HG03039 (cell line): Measurements from ENCODE around the gene ZNF106.

Source experiments
- ATAC-seq: cut with Tn5 transposase; IDR thresholded peaks from one replicate; pipeline ENCODE4 v1.9.1; 2021; ENCODE audit warnings: mild to moderate bottlenecking, moderate library complexity; ENCODE audit not compliant: unreplicated experiment

The ZNF106 gene

DNA sequence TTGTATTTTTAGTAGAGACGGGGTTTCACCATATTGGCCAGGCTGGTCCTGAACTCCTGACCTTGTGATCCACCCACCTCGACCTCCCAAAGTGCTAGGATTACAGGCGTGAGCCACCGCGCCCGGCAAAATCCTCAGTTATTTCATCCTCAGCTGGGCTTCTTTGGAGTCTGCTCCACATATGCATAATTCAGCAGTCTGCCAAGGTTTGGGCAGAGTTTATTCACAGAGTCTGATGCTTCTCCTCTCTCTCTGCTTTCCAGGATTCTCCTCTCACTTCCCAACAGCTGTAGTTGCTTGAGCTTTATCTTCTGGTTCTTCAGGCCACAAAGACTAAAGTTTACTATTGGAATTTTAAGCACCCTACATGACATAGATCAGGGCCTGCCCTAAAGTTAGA is 8.2 kb downstream of the ZNF106 start:
- ATAC-seq = no peak

DNA sequence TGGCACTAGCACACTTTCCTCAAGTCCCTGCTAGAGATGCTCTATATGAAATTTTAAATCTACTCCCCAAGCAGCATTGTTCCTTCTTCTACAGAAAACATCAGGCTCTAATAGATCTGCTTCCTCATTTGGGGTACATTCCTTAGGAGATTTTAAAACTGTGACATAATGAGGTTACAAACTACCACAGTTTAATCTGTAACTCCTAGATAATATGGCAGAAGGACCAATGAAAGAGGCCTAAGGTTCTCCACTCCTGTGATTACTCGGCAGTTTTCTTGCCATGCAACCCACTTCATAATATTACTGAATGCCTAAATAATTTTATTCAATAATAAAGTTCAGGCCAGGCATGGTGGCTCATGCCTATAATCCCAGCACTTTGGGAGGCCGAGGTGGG is 16.1 kb downstream of the ZNF106 start:
- no peak for ATAC-seq

DNA sequence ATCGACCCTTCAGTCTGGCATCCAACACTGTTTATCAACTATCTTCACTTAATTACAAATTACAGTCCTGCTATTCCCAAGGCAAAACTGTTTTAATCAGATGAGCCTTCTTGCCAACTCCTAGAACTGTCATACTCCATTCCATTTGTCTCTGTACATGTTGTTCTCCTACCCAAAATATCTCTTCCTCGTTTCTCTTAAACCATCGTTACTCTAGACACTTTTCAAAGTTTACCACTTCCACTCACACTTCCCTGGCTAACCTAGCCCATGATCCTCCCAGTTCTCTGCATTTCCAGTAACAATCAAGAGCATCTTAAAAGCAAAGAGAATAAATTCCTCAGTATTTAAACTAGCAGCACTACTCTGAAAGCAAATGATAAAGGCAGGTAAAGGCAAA is 19.9 kb downstream of the ZNF106 start:
- no peak for ATAC-seq

DNA sequence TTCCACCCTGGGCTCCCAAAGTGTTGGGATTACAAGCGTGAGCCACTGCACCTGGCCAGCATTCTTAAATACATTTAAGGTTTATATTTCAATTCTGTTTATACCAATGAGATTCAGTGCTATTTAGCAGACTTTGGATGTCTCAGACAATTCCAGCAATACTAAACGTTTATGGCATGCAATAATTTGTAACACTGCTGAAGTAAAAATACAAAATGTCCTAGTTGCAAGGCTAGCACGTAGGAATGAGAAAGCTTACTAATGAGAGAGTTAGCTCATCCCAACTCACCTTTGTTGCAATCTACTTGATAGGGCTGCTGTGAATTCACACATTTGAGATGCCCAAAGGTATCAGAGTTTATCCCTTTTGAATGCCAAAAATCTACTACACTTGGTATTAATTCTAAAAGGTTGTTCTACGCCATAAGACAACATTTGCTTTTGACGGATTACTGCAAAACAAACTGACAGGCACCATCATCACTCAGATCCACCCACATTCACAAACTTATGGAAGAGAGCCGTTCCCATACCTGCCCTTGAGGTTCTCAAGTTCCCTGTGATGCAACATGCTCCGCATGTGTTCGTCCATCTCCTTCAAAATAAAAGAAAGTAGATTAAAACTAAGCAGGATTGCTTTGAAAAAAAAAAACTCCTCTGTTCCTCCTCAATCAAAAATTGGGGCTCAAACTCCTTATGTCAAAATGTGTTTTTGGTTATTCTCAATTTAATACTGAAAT is 25.3 kb downstream of the ZNF106 start:
- no peak for ATAC-seq

DNA sequence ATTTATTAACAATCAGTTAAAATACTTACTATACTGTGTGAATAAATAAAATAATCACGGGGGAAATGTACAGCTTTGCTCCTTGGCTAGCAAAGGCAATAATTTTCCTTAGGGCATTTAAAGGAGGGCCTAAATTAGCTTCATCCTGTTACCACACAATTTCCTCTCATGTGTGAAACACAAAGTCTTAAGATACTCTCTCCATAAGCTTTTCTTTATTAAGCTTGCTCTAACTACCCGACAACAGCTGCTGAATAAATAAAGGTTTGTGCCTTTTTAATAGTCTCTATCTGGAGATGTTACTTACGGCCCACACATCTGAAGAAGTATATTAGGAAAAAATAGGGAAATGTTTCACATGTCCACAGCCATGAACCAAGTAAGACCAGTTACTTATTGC is 29.7 kb downstream of the ZNF106 start:
- ATAC-seq = no peak

DNA sequence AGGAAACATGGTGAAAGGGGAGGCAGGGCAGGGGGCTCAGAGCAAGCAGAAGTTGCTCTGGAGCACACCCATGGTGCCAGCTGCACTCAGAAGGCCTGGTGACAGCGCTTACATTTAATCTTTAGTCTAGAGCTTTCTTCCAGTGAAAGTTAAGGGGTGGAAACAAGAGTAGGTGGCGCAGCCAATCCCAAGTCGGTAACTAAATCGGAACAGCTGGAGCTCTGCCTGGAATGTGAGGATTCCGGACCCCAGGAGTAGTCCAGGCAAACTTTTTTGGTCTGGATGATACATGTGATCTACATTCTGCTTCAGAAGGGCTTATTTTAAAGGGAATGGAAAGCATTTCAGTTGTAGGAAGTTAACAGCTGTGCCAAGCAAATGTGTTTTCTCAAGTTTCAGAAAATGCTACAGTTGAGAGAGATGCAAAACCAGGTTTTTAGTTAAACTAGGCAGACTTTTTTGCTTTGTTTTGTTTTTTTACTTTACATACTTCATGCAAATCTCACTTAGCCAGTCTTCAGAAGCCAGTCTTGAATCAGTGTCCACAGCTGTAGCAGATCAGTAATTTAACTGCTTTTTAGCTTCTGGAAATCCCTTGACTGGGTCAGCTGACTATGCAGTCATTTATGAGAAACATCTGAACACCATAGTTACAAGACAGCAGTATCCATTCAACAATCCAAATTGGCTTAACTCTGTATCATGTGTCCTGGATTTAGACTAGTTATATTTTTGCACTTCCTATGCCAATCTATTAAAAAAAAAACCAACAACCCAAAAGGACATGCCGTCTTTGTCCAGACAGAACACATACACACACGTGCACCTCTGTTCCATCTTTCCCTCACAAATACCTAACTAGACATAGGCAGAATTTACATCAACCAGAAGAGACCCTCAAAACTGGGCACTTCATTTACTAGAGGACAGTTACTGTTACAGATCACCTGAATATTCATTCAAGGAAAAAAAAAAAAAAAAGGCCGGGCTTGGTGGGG is 33.2 kb downstream of the ZNF106 start:
- ATAC-seq = no peak

DNA sequence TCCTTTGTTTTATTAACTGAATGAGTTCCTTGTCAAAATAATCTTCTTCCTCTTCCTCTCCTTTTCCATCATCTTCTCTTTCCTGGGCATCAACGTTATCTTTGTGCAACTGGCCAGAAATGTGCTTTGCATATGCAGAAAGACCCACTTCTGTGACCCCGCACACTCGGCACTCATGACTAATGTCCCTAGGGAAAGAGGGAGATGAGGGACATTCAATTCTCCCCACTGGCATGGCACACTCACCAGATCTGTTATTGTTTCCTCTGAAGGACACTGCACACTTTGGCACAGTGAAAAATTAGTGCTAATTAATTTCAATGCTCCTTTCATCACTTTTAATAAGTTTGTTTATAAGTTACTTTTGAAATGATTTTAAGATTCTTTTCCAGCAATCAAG is 34.0 kb downstream of the ZNF106 start:
- no peak for ATAC-seq

DNA sequence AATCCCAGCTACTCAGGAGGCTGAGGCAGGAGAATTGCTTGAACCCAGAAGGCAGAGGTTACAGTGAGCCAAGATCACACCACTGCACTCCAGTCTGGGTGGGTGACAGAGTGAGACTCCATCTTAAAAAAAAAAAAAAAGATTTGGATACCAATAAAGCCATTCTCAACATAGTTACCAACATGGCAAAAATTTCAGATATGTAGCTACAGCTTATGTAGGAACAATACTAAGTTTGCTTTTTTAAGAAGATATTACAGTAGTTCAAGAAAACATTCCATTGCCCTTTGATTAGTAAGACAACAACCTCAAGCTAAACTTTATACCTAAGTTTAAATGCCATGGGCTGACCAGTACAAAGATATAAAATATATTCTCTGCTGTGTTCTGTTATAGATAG is 34.4 kb downstream of the ZNF106 start:
- no peak for ATAC-seq

DNA sequence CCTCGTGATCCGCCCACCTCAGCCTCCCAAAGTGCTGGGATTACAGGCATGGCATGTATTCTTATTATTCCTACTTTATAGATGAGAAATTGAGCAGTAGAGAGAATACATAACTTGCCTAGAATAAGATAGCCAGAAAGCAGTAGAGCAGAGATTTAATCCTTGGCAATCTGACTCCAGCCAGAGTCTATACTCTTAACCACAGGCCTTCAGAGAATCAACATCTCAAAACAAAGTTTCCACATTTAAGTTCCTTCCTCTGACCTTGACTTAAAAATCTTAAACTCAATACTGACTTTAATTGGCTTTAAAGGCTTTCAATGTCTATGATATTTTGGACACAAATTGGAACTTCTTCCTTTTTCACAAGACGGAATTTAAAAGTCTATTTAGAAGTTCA is 37.1 kb downstream of the ZNF106 start:
- ATAC-seq = no peak

DNA sequence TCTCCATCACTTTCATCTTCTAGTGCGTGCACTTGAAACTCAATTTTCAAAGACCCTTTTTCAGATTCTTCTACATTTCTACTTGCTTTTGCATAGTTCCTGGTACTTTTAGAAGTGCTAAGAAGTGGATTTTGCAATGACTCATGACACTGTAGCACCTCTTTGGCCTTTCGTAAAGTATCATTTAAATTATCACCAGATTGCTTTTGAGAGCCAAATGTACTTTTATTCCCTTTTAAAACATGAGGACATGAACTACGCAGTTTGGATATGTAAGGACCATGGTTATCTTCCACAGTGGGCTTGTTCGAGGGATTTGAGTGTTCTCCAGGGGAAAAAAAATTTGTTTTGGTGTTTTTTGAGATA is 40.5 kb downstream of the ZNF106 start:
- ATAC-seq = no peak

DNA sequence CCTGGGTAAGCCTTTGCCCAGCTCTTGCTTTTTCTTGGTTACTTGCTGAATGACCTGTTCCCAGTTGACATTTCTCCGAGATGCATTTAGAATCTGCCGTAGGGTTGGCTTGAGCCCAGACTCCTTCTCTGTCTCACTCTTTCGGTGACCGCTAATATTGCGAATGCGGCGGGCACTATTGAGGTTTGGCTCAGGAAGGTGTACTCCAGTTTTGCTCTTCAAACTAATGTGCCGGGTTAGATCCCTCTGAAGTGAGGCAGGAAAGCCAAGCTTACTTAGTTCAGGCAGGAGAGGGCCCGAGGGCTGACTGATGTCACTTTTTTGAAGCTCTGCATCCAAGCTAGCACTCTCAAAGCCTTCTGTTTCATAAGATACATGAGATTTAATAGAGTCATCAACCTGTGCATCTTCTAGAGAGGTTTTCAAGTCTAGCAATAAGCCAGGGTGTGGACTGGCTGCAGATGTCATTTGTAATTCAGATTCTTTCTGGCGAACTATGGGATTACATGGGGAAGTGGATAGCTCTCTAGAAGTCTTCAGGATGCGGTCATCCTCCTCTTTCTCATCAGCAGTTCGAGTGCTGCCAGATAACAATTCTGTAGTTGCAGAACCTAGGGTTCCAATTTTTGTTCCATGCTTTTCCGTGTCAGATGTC is 41.0 kb downstream of the ZNF106 start:
- ATAC-seq = no peak

DNA sequence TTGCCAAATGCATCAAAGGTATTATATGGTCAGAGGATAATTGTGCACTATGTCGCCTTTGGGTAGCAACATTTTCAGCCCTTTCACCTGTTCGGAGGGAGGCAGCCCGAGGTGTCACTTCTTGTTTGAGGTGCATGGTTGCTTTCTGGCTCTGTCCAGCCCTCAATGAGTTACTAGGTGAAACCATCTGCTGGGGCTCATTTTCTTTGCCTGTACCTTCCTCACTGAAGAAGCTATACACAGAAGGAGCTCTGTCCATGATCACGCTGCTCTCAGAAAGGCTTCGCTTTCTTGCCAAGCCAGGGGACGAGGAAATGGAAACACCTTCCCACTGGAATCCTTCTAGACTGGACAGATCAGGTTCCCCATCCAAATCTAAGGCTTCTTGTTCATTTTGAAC is 42.7 kb downstream of the ZNF106 start:
- ATAC-seq = no peak

DNA sequence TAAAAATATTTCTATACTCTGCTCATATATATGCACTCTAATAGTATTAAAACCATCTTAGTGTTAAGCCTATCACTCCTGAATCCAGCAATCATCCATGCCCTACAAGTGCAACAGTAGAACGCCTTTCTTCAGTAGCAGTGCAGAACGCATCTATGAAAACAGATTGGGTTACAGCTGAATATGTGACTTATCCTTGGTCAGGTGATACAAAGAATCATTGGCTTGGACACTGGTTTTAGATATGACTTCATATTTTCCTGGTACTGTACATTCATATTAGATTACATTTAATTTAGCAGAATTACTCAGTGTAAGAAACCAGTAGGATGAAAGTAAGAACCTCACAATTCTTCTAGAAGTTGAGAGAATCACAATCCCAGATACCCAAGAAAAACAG is 43.3 kb downstream of the ZNF106 start:
- ATAC-seq = no peak

DNA sequence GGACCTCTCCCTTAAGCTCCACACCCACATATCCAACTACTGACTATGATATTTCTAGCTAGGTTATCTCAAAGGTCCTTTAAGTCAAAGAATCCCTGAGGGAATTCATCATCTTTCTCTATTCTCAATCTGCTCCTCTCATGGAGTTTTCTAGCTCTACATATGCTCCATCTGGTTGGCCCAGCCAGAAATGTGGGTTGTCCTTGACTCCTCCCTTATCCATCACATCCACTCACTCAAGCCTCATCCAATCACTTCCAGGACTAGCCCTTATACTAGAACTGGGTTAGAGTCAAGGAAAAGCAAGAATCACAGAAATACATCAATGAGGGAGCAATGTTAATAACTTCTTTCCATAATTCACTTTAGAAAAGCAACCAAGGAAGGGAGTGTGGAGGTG is 45.4 kb downstream of the ZNF106 start:
- no peak for ATAC-seq

DNA sequence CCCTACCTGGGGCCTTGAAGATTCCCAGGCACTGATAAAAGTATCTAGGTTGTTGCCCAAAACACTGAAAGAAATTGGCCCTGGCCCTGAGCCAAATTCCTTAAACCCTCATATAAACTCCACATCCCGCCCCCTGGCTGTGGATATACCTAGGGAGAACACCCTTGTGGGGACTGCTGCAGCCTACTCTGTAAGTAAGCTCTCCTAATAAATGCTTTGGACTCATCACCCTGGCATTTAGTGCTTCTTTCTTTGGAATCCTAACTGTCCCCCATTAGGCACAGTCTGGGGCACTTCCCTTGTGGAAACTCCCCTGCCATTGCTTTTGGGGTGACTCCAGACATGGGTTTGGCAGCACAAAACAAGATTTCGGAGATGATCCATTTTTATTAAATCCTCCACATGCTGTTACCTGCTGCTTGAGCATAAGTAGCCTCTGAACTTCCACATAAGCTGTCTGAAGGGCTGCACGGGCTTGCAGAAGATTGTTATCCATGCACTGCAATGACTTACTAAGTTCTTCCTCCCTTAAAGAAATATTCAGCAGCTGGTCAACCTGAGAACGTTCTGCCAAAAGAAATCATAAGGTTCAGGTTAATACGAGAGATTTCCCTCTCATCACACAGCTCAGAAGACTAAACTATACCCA is 46.4 kb downstream of the ZNF106 start:
- no peak for ATAC-seq

DNA sequence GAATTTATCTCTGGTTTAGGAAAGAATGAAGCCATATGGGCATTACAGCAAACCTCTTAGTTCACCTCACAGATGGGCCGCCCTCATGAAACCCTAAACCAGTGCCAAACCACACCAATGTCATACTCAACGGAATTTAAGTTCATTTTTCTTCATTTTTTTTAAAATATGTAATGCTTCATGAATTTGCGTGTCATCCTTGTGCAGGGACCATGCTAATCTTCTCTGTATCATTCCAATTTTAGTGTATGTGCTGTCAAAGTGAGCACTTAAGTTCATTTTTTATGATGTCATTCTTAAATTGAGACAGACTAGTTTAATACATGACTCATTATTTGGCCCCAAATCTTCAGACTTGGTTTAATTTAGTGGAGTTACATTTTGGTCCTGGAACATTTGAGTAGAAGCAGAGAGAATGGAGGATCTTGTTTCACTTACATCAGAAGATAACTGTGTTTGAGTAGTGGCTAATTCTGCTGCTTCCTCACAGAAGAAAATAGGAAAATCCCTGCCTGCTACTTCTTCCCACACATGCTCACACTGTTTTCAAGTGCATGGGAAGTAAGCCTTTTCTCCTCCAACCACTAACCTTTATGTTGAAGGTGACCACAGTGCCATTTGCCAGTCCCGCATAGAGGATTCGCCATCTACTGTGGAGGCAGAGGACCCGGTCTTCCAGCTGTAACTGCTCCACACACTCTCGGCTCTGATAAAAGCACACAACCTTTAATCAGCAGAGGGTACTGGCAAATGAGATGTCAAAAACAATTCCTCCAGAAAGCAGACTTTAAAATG is 63.3 kb downstream of the ZNF106 start:
- no peak for ATAC-seq

DNA sequence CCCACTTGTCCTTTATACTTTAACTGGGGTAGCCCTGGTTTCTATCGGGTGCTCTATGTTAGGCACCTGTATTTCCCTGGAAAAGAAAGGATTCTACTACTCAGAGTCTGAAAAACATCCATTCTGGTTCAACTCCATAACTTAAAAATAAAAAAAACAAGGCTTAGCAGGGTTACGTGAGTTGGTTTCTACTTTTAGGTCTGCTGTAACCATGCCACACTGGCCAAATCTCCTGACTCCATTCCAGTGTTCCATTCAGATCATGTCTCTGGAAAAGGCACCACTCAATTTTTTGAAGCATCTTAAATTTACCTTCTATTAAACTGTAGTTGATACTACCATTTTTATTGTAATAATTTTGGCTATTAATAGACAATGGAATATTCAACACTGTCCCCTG is 69.6 kb downstream of the ZNF106 start:
- no peak for ATAC-seq

DNA sequence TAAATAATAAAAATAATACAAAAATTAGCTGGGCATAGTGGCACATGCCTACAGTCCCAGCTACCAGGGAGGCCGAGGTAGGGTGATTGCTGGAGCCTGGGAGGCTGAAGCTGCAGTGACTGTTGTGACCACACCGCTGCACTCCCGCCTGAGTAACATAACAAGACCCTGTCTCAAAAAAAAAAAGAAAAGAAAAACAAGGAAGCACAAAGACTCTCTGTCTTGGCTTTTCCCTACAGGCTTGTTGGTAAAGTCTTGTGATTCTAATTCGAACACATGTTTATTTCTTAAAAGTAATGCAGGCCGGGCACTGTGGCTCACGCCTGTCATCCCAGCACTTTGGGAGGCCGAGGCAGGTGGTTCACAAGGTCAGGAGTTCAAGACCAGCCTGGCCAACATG is 71.6 kb downstream of the ZNF106 start:
- no peak for ATAC-seq

DNA sequence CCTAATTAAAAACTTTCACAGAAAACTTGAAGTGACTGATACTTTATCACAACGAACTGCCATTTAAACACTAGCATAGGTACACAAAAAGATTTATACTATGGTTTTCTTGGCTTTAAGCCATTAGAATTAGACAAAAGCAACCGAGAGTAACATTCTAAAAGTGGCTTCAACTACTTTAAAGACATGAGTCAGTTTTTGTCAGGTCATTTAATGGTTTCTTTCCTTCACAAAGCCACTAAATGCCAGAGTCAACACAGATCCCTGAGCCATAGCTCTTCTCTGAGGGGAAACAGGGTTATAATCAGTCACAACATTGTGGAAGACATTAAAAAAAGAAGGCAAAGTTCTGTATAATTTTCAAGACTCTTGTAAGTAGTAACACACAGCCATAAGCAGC is 77.0 kb downstream of the ZNF106 start:
- no peak for ATAC-seq

DNA sequence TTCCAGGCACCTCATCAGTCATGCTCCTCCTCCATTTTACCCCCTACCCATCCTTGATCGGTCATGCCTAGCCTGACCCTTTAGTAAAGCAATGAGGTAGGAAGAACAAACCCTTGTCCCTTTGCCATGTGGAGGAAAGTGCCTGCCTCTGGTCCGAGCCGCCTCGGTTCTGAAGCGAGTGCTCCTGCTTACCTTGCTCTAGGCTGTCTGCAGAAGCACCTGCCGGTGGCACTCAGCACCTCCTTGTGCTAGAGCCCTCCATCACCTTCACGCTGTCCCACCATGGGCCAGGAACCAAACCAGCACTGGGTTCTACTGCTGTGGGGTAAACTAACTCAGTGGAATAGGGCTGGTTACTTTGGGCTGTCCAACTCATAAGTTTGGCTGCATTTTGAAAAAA is 79.1 kb downstream of the ZNF106 start:
- no peak for ATAC-seq
